ENCODE data around the gene SLC13A3.

The SLC13A3 gene

GRCh38 chr20:46530640-46531039, 120.6 kb downstream of the SLC13A3 start:
- no peak for DNase-seq (ENCODE audit: low read depth)

GRCh38 chr20:46523696-46524328, 127.4 kb downstream of the SLC13A3 start:
- DNase-seq (ENCODE audit: low read depth): no peak

GRCh38 chr20:46523108-46523507, 128.2 kb downstream of the SLC13A3 start:
- DNase-seq (ENCODE audit: low read depth): no peak

GRCh38 chr20:46520976-46521579, 130.2 kb downstream of the SLC13A3 start:
- DNase-seq (ENCODE audit: low read depth): no peak

GRCh38 chr20:46520540-46520939, 130.7 kb downstream of the SLC13A3 start:
- no peak for DNase-seq (ENCODE audit: low read depth)

GRCh38 chr20:46519471-46520068, 131.7 kb downstream of the SLC13A3 start:
- DNase-seq (ENCODE audit: low read depth): no peak

- no peak for DNase-seq (ENCODE audit: low read depth)
Observed at GRCh38 chr20:46512943-46513844, 138.1 kb downstream of the SLC13A3 start, which contains the start of gene ZNF334. ZNF334 (minus strand) TSS chr20:46513559; CDS start chr20:46512102, 1,457 bp downstream.

- DNase-seq (ENCODE audit: low read depth): no peak
Observed at GRCh38 chr20:46509523-46509922, 141.7 kb downstream of the SLC13A3 start.

Data from T follicular helper cell (primary cell).